PC-9 (cell line): ENCODE data around the gene CCDC85A.

Experiments used
- CTCF ChIP-seq: fragments of 200-600 bp; sonication (generic); conservative IDR thresholded peaks from 2 replicates; pipeline ENCODE4 v1.6.1; 2017; ENCODE audit warnings: mixed run types, antibody characterized with exemption, mild to moderate bottlenecking, moderate library complexity
- EZH2 ChIP-seq: fragments of 200-600 bp; sonication (generic); IDR thresholded peaks from 2 replicates; pipeline ENCODE4 v1.8.0; 2017; ENCODE audit warnings: antibody characterized with exemption, low read depth

DNA sequence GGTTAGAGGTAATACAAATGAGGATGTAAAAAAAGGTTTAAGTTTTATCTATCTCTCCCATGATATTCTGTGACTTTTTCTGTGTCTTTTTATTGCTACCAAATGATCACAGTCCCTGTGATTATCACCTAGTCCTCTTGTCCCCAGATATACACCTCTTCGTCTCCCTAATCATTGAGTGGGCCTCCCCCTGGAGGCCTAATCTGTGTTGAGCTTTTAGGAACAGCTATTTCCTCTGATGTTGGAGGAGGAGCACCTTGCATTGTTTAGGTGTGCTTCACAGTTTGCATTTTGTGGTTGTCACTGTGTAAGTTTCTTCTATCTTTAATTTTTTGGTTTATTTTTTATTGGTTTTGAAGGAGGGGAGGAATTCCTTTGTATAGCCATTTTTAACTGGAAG is 33.3 kb downstream of the CCDC85A start:
- TF ChIP-seq CTCF (no peak), EZH2 (no peak)
